Endothelial cell of umbilical vein (primary cell): ENCODE data around the gene PRDM8. TPM values are rescaled to one million over a fixed set of nuclear protein-coding genes. Genes with fewer than 3 reads are reported as not detected.

ENCODE experiments used
- BruUV-seq: library from RNA; stranded (reverse); fragments of 400-500 nt; replicated peaks from 2 replicates; lab custom pipeline; 2021; lab: Mats Ljungman, UMichigan
- CTCF ChIA-PET: fragments of 300-600, 350-600 bp; sonication (Branson Sonifier 250); formaldehyde crosslinking; loops from one replicate; lab custom pipeline; 2021; ENCODE audit warnings: antibody characterized with exemption, inconsistent platforms; lab: Charles Lee
- POLR2A ChIA-PET: fragments of 300-600, 350-600 bp; sonication (Branson Sonifier 250); formaldehyde crosslinking; loops from one replicate; lab custom pipeline; 2021; ENCODE audit warnings: antibody characterized with exemption, inconsistent platforms; lab: Charles Lee
- DNase-seq: peaks from one replicate; pipeline ENCODE4 v3.0.0-alpha.2; 2011; ENCODE audit warnings: low read depth, low spot score
- FAIRE-seq: peaks from 2 replicates; lab custom pipeline; 2011; peaks lifted over from hg19 to GRCh38; lab: Jason Lieb, UNC
- H2AFZ ChIP-seq: 2 replicates; pipeline ENCODE4 v1.6.0; 2012; ENCODE audit warnings: low read depth, low read length, control low read depth, inconsistent platforms
- H3K27ac ChIP-seq: 2 replicates; pipeline ENCODE4 v1.5.1; 2011; ENCODE audit warnings: low read depth, mild to moderate bottlenecking, control low read depth, low read length, moderate library complexity; ENCODE audit not compliant: insufficient read depth
- H3K27me3 ChIP-seq, 2 experiments: 2 replicates each; pipeline versions ENCODE4 v1.6.0 to v1.6.1; 2011; ENCODE audit warnings: low read length in 2 of 2, mixed read lengths in 1 of 2; ENCODE audit not compliant: control insufficient read depth in 2 of 2, insufficient read depth in 2 of 2
- H3K36me3 ChIP-seq, 2 experiments: 2 replicates in 1 of 2; 3 replicates in 1 of 2; pipeline ENCODE4 v1.5.1; 2011; ENCODE audit warnings: low read length in 2 of 2, mild to moderate bottlenecking in 1 of 2, moderate library complexity in 1 of 2; ENCODE audit not compliant: control insufficient read depth in 2 of 2, insufficient read depth in 2 of 2; ENCODE audit errors: extremely low read depth in 1 of 2
- H3K4me1 ChIP-seq: 3 replicates; pipeline ENCODE4 v1.5.1; 2011; ENCODE audit warnings: mild to moderate bottlenecking, low read length; ENCODE audit not compliant: control insufficient read depth, insufficient read depth; ENCODE audit errors: extremely low read depth
- H3K4me2 ChIP-seq: 2 replicates; pipeline ENCODE4 v1.6.1; 2011; ENCODE audit warnings: low read length, control low read depth, mixed read lengths; ENCODE audit not compliant: insufficient read depth
- H3K4me3 ChIP-seq, 3 experiments: fragments of 200-600 bp in 1 of 3; sonication (generic), shearing (Covaris generic) in 1 of 3; replicated peaks in 1 of 3; 2 replicates each; pipeline ENCODE4 v1.5.1; 2011 to 2016; ENCODE audit warnings: control low read depth in 3 of 3, low read length in 3 of 3, mild to moderate bottlenecking in 2 of 3, inconsistent platforms in 1 of 3, low read depth in 1 of 3, moderate library complexity in 1 of 3; ENCODE audit not compliant: insufficient read depth in 1 of 3
- H3K79me2 ChIP-seq: 2 replicates; pipeline ENCODE4 v1.6.0; 2012; ENCODE audit warnings: low read length, inconsistent platforms; ENCODE audit not compliant: control insufficient read depth, insufficient read depth
- H3K9ac ChIP-seq: replicated peaks from 2 replicates; pipeline ENCODE3; 2011; ENCODE audit warnings: low read length, control low read depth; ENCODE audit not compliant: insufficient read depth; ENCODE audit errors: extremely low read depth
- H3K9me1 ChIP-seq: replicated peaks from 3 replicates; pipeline ENCODE4 v1.6.0; 2011; ENCODE audit warnings: mild to moderate bottlenecking, low read length; ENCODE audit not compliant: control insufficient read depth, insufficient read depth; ENCODE audit errors: extremely low read depth
- H3K9me3 ChIP-seq: replicated peaks from 2 replicates; pipeline ENCODE4 v1.5.1; 2012; ENCODE audit warnings: low read length, inconsistent platforms; ENCODE audit not compliant: control insufficient read depth, insufficient read depth
- H4K20me1 ChIP-seq: replicated peaks from 2 replicates; pipeline ENCODE3; 2011; ENCODE audit warnings: mild to moderate bottlenecking, low read length; ENCODE audit not compliant: control insufficient read depth, insufficient read depth; ENCODE audit errors: extremely low read depth
- CTCF ChIP-seq, 2 donors: IDR thresholded peaks; 1 replicate in 1 of 2; 2 replicates in 1 of 2; pipeline ENCODE4 v1.5.1; 2011; ENCODE audit warnings: low read length in 2 of 2, mild to moderate bottlenecking in 2 of 2, moderate library complexity in 2 of 2, control low read depth in 1 of 2, inconsistent platforms in 1 of 2, low read depth in 1 of 2; ENCODE audit not compliant: insufficient read depth in 1 of 2; ENCODE audit errors: extremely low read depth in 1 of 2
- EZH2 ChIP-seq: IDR thresholded peaks from 2 replicates; pipeline ENCODE4 v1.6.1; 2012; ENCODE audit warnings: borderline replicate concordance, low read depth, mild to moderate bottlenecking, moderate library complexity, low read length, inconsistent platforms; ENCODE audit not compliant: severe bottlenecking
- JUN ChIP-seq: IDR thresholded peaks from 2 replicates; pipeline ENCODE4 v1.6.1; 2011; ENCODE audit warnings: borderline replicate concordance, low read depth; ENCODE audit not compliant: insufficient read length, insufficient read depth
- POLR2AphosphoS5 ChIP-seq: IDR thresholded peaks from 2 replicates; pipeline ENCODE4 v1.6.1; 2012; ENCODE audit warnings: low read depth, mild to moderate bottlenecking, control low read depth, low read length, moderate library complexity; ENCODE audit not compliant: insufficient read depth
- dilution Hi-C: fragments of 300-500 bp; cut with MboI; formaldehyde crosslinking; loops from one replicate; pipeline ENCODE4 v1.15.0; 2019; ENCODE audit warnings: low sequenced_read_pairs; ENCODE audit not compliant: extremely low pct_ligation_motif_present
- intact Hi-C: fragments of 100-400 bp; cut with micrococcal nuclease; formaldehyde crosslinking; loops from one replicate; pipeline ENCODE4 v1.10.0; 2022
- polyA plus RNA-seq, 4 experiments: library from polyadenylated mRNA; depleted of rRNA in 3 of 4; stranded (reverse) in 3 of 4; unstranded in 1 of 4; fragments of >200 nt; gene quantifications; 2 replicates each; pipeline versions ENCODE4 v1.2.1 to v1.2.3, GENCODE V29; 2011 to 2012; ENCODE audit warnings: missing spikeins in 1 of 4
- total RNA-seq: library from RNA; stranded (reverse); gene quantifications from 2 replicates; pipeline ENCODE4 v1.2.3, GENCODE V29; 2021

PRDM8 gene
- total and polyA plus RNA-seq, 2 donors (not counting 3 experiments of a cell fraction or from before 2014, with no cell fraction given), result 0.28 to 0.82 TPM

DNA sequence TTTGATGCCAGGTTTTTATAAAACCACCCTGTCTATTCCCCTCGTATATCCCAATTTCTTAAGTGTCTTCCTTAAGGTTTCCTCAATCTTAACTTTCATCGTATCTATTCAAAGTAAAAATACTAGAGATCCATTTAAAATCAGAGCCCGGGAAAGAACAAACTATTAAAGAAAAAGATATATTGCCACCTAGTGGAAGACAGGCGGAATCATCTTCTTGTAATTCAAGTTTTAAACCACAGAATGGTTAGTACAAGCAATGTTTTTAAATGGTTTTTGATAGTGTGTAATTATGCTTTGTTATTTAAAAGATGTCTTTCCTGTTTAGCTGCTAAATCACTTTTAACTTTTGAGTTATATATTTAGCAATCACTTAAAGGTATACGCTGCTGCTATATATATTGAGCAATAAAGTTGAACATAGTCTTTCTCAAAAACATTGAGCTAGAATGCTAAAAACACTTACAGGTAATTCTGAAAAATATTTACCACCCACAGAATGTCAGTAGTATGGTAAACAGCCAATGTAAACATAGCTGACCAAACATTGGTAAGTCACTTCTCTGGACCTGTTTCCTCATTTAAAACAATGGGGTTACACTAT is 18.2 kb downstream of the PRDM8 start:
- Histone ChIP-seq H2AFZ (no peak overlapping the region), H4K20me1 (no peaks in the 10 kb centered on the region), H3K4me2 (peak overlapping the region; percentile 24), H3K4me1 (no peaks in the 10 kb centered on the region), H3K79me2 (no peaks in the 10 kb centered on the region), H3K36me3 (no peaks in the 10 kb centered on the region), H3K27me3 (peaks cover 20 to 47% of the 10 kb centered on the region in 2 experiments), H3K27ac (no peak overlapping the region), H3K9me3 (no peaks in the 10 kb centered on the region), H3K9me1 (no peaks in the 10 kb centered on the region), H3K4me3 (no peak overlapping the region), H3K9ac (no peak overlapping the region)
- BruUV-seq, result no TSS peak
- dilution Hi-C loops, result no loop called here
- FAIRE-seq (peak; percentile 82), DNase-seq (peak; percentile 44)
- intact Hi-C loops, result loop anchor here (1.0 to 5.0 kb wide), 6 partner anchors 13 to 1263 kb away; no protein-coding TSS in a partner anchor
- ChIA-PET CTCF (interaction anchor here (0.6 to 2.2 kb wide), 35 partner anchors 8 to 1276 kb away, joined by 3 to 29 read pairs (median 4); partner anchors contain the start of genes CFAP299, FGF5 and PAQR3), POLR2A (no interaction called here)
- TF ChIP-seq JUN (no peak), EZH2 (no peak), POLR2AphosphoS5 (no peak), CTCF (IDR thresholded peaks at IDR 0.05; ENCODE audit: extremely low read depth in 1 of 2, insufficient read depth in 1 of 2, low read depth in 1 of 2, low read length in 2 of 2) (peak; percentile 33 to 38)
